CD14-positive monocyte (primary cell): ENCODE measurements around the gene STEAP3. TPM values are rescaled to one million over a fixed set of nuclear protein-coding genes. Genes with fewer than 3 reads are reported as not detected.

Source experiments
- DNase-seq, 3 donors: peaks; one replicate each; pipeline ENCODE4 v3.0.0-alpha.2; 2011 to 2022
- H2AFZ ChIP-seq: 2 replicates; pipeline ENCODE4 v1.6.0; 2012; ENCODE audit warnings: mild to moderate bottlenecking, low read depth, low read length, inconsistent platforms; ENCODE audit not compliant: insufficient read depth, poor library complexity, severe bottlenecking
- H3K27ac ChIP-seq, 2 donors: 1 replicate in 1 of 2; 2 replicates in 1 of 2; pipeline ENCODE4 v1.5.1; 2012 to 2013; ENCODE audit warnings: low read length in 2 of 2, control low read depth in 1 of 2, inconsistent platforms in 1 of 2, low read depth in 1 of 2, mild to moderate bottlenecking in 1 of 2
- H3K27me3 ChIP-seq, 2 donors: one replicate each; pipeline versions ENCODE4 v1.6.0 to v1.6.1; 2011 to 2013; ENCODE audit warnings: low read length in 2 of 2; ENCODE audit not compliant: control insufficient read depth in 2 of 2, insufficient read depth in 2 of 2
- H3K36me3 ChIP-seq, 2 donors: replicated peaks in 1 of 2; 1 replicate in 1 of 2; 2 replicates in 1 of 2; pipeline versions ENCODE4 v1.5.1 to v1.6.1; 2012 to 2013; ENCODE audit warnings: low read length in 2 of 2, control low read depth in 1 of 2, inconsistent platforms in 1 of 2, mild to moderate bottlenecking in 1 of 2; ENCODE audit not compliant: insufficient read depth in 2 of 2, control insufficient read depth in 1 of 2
- H3K4me1 ChIP-seq, 2 donors: 1 replicate in 1 of 2; 2 replicates in 1 of 2; pipeline versions ENCODE4 v1.5.1 to v1.6.1; 2012 to 2013; ENCODE audit warnings: low read length in 2 of 2, control low read depth in 1 of 2, inconsistent platforms in 1 of 2, mild to moderate bottlenecking in 1 of 2, moderate library complexity in 1 of 2; ENCODE audit not compliant: insufficient read depth in 2 of 2, control insufficient read depth in 1 of 2
- H3K4me2 ChIP-seq: replicated peaks from 2 replicates; pipeline ENCODE3; 2012; ENCODE audit warnings: low read length, moderate library complexity, mild to moderate bottlenecking; ENCODE audit not compliant: poor library complexity, severe bottlenecking; ENCODE audit errors: extremely low read depth
- H3K4me3 ChIP-seq, 3 experiments: fragments of 200-600 bp in 1 of 3; sonication (generic) in 1 of 3; replicated peaks in 1 of 3; 1 replicate in 2 of 3; 2 replicates in 1 of 3; pipeline ENCODE4 v1.5.1; 2011 to 2013; ENCODE audit warnings: low read length in 3 of 3, mild to moderate bottlenecking in 3 of 3, control low read depth in 2 of 3, low read depth in 2 of 3, inconsistent platforms in 1 of 3, moderate library complexity in 1 of 3
- H3K79me2 ChIP-seq: 2 replicates; pipeline ENCODE4 v1.6.0; 2012; ENCODE audit warnings: mild to moderate bottlenecking, control low read depth, inconsistent platforms, low read length, moderate library complexity; ENCODE audit not compliant: insufficient read depth
- H3K9ac ChIP-seq: 2 replicates; pipeline ENCODE4 v1.6.0; 2017; ENCODE audit warnings: low read length, mild to moderate bottlenecking; ENCODE audit not compliant: insufficient read depth, poor library complexity, severe bottlenecking
- H3K9me3 ChIP-seq, 2 donors: replicated peaks in 1 of 2; 1 replicate in 1 of 2; 2 replicates in 1 of 2; pipeline versions ENCODE4 v1.5.1 to v1.6.1; 2012 to 2013; ENCODE audit warnings: low read length in 2 of 2, control low read depth in 1 of 2; ENCODE audit not compliant: control insufficient read depth in 1 of 2, insufficient read depth in 1 of 2
- H4K20me1 ChIP-seq: 2 replicates; pipeline ENCODE4 v1.6.0; 2012; ENCODE audit warnings: mild to moderate bottlenecking, low read length, control low read depth, moderate library complexity; ENCODE audit not compliant: insufficient read depth
- H3K27ac Mint-ChIP-seq, 7 donors: one replicate each; pipeline ENCODE4 v1.8.0; 2020; ENCODE audit warnings: mild to moderate bottlenecking in 7 of 7, mixed read lengths in 7 of 7, moderate library complexity in 6 of 7, inconsistent platforms in 2 of 7
- H3K27me3 Mint-ChIP-seq, 3 donors: one replicate each; pipeline ENCODE4 v1.8.0; 2021 to 2022; ENCODE audit warnings: low read depth in 3 of 3, mild to moderate bottlenecking in 3 of 3, mixed read lengths in 3 of 3, moderate library complexity in 3 of 3, inconsistent platforms in 1 of 3
- H3K36me3 Mint-ChIP-seq, 2 donors: one replicate each; pipeline ENCODE4 v1.8.0; 2020; ENCODE audit warnings: mixed read lengths in 2 of 2, inconsistent platforms in 1 of 2, mild to moderate bottlenecking in 1 of 2
- H3K4me1 Mint-ChIP-seq: one replicate; pipeline ENCODE4 v1.8.0; 2020; ENCODE audit warnings: mild to moderate bottlenecking, mixed read lengths
- H3K4me3 Mint-ChIP-seq, 2 donors: one replicate each; pipeline ENCODE4 v1.8.0; 2020; ENCODE audit warnings: mild to moderate bottlenecking in 2 of 2, mixed read lengths in 2 of 2, moderate library complexity in 1 of 2
- H3K9me3 Mint-ChIP-seq, 7 donors: one replicate each; pipeline ENCODE4 v1.8.0; 2020 to 2022; ENCODE audit warnings: mixed read lengths in 7 of 7, mild to moderate bottlenecking in 6 of 7, moderate library complexity in 6 of 7, inconsistent platforms in 2 of 7
- WGBS: methylation state at CpG from one replicate; pipeline ENCODE4 v1.1.5; 2013; ENCODE audit warnings: missing lambda C conversion rate; ENCODE audit not compliant: insufficient coverage; 5-methylcytosine and 5-hydroxymethylcytosine counted together
- intact Hi-C, 2 donors: fragments of 100-400 bp; cut with micrococcal nuclease; formaldehyde crosslinking; loops; one replicate each; pipeline versions ENCODE4 v1.15.0 to v1.15.1; 2023
- polyA plus RNA-seq, 3 donors: library from polyadenylated mRNA; depleted of rRNA in 1 of 3; unstranded in 2 of 3; stranded (reverse) in 1 of 3; fragments of 300-500 nt in 2 of 3; fragments of >200 nt in 1 of 3; fragmentation: Illumina TruSeq in 2 of 3; gene quantifications; 1 replicate in 2 of 3; 2 replicates in 1 of 3; pipeline ENCODE4 v1.2.3, GENCODE V29; 2012 to 2021
- TF ChIP-seq, protein P1 (sequence below): fragments of 200-600 bp; IDR thresholded peaks from one replicate; pipeline ENCODE4 v1.8.0; 2022; ENCODE audit warnings: antibody characterized with exemption, mild to moderate bottlenecking

The STEAP3 gene
- polyA plus RNA-seq, 3 donors: 3.0 to 10.7 (median 3.3) TPM

DNA sequence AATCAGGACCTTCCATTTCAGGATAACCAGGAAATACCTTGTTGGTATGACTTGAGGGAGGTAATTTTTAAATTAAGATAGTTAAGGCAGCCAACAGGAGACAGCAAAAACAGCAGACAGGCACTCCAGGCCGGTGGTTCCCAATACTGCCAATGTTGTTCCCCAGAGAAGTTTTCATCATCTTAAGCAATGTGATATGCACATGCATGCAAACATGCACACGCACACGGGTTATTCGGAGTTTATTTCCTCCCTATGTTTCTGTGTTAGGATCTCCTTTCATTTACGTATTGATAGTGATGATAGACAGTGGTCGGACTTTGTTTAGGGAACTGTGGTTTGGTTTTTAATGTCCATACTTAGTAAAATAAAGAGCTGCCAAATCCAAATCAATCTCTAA, 55.3 kb downstream of the STEAP3 start:
- no peak overlapping the region for H3K4me2 ChIP-seq
- 100% methylated on average over 4 of the region's 6 CpGs for WGBS
- no peak overlapping the region for H3K27ac Mint-ChIP-seq
- H4K20me1 ChIP-seq: no peaks in the 10 kb centered on the region
- TF ChIP-seq, protein P1, sequence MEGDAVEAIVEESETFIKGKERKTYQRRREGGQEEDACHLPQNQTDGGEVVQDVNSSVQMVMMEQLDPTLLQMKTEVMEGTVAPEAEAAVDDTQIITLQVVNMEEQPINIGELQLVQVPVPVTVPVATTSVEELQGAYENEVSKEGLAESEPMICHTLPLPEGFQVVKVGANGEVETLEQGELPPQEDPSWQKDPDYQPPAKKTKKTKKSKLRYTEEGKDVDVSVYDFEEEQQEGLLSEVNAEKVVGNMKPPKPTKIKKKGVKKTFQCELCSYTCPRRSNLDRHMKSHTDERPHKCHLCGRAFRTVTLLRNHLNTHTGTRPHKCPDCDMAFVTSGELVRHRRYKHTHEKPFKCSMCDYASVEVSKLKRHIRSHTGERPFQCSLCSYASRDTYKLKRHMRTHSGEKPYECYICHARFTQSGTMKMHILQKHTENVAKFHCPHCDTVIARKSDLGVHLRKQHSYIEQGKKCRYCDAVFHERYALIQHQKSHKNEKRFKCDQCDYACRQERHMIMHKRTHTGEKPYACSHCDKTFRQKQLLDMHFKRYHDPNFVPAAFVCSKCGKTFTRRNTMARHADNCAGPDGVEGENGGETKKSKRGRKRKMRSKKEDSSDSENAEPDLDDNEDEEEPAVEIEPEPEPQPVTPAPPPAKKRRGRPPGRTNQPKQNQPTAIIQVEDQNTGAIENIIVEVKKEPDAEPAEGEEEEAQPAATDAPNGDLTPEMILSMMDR: no peak
- no peaks in the 10 kb centered on the region for H3K27me3 ChIP-seq
- H3K27me3 Mint-ChIP-seq: peaks cover 0 to 2% (median 1%) of the 10 kb centered on the region in 3 donors
- peaks cover 34 to 43% of the 10 kb centered on the region in 2 donors for H3K4me1 ChIP-seq
- intact Hi-C loops: no loop called here
- no peak overlapping the region for H3K27ac ChIP-seq
- H2AFZ ChIP-seq: no peak overlapping the region
- no peaks in the 10 kb centered on the region for H3K36me3 ChIP-seq
- H3K36me3 Mint-ChIP-seq: no peaks in the 10 kb centered on the region
- no peak overlapping the region for H3K4me3 Mint-ChIP-seq
- H3K4me1 Mint-ChIP-seq: peaks cover 45% of the 10 kb centered on the region
- H3K9me3 ChIP-seq: no peaks in the 10 kb centered on the region
- H3K9ac ChIP-seq: no peak overlapping the region
- no peak overlapping the region for H3K4me3 ChIP-seq
- H3K9me3 Mint-ChIP-seq: peaks cover 0 to 3% (median 0%) of the 10 kb centered on the region in 7 donors
- no peak for DNase-seq
- no peaks in the 10 kb centered on the region for H3K79me2 ChIP-seq

DNA sequence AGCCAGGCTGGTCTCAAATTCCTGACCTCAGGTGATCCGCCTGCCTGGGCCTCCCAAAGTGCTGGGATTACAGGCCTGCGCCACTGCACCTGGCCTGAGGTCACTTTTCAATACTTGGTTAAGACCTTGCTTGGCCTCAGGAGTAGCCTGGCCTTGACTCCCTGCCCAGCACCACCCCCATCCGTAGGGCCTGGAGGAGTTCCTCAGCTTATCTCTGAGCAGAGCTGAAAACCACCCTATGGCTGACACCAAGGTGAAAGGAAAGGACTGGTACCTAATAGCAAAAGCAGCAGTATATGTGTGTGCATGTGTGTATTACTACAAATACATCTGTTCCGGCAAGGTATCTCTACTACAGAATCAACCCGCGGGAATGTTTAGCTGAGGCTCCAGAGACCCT, 56.0 kb downstream of the STEAP3 start:
- Histone ChIP-seq H3K27ac (no peak overlapping the region), H3K79me2 (no peaks in the 10 kb centered on the region), H3K36me3 (no peaks in the 10 kb centered on the region), H3K9ac (no peak overlapping the region), H3K27me3 (no peaks in the 10 kb centered on the region), H2AFZ (no peak overlapping the region), H3K4me1 (peaks cover 39 to 50% of the 10 kb centered on the region in 2 donors), H4K20me1 (no peaks in the 10 kb centered on the region), H3K9me3 (no peaks in the 10 kb centered on the region), H3K4me2 (no peak overlapping the region), H3K4me3 (no peak overlapping the region)
- intact Hi-C loops: loop anchor here in 1 of 2 donors (10.0 kb wide), 1 partner anchor 395 kb away; no protein-coding TSS in a partner anchor
- H3K4me1 Mint-ChIP-seq: peaks cover 51% of the 10 kb centered on the region
- peaks cover 0 to 3% (median 2%) of the 10 kb centered on the region in 3 donors for H3K27me3 Mint-ChIP-seq
- DNase-seq: no peak
- no peak overlapping the region for H3K4me3 Mint-ChIP-seq
- no peak overlapping the region for H3K27ac Mint-ChIP-seq
- 93% methylated on average over 2 of the region's 6 CpGs for WGBS
- TF ChIP-seq, protein P1: no peak
- peaks cover 0 to 3% (median 0%) of the 10 kb centered on the region in 7 donors for H3K9me3 Mint-ChIP-seq
- H3K36me3 Mint-ChIP-seq: no peaks in the 10 kb centered on the region
